Measurements from ENCODE around the gene EN2. TPM values are rescaled to one million over a fixed set of nuclear protein-coding genes. Genes with fewer than 3 reads are reported as not detected.

The EN2 gene
- total and polyA plus RNA-seq, 12 donors: 0.07 to 0.42 (median 0.13) TPM; not detected in 3

DNA sequence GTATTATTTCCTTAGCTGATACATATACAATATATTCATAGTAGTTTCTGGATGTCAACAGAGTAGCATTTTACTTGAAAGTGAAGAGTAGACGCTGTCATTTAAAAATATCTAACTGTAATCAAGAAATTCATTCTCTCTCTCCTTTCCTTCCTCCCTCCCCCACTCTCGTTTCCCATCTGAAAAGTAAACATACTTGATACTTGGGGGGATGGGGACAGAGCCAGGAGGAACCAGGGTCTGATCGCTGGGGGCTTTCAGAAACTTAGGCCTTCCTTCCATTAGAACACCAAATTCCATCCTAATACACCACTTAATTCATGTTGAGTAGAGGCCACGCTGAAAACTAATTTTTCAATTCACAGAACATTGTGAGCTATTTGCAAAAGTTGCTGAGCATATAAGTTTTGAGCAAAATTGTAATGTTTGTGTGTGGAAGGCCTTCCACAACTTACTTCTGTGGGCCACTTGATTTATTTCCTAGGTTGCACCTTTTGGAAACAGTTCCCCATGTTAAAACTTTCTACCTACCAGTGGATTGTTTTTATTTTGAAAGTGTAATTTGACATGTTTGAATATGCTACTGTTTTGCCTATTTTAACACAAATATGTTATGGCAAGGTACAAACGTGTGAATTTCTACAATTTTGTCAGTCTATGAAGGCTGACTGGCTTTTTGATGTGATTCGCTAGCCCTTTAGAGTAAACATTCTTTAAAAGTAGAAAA, 53.2 kb downstream of the EN2 start:
- H3K27me3 ChIP-seq: peaks cover 59% of the 10 kb centered on the region
- H3K36me3 ChIP-seq (replicated peaks in 1 of 2): no peaks in the 10 kb centered on the region
- no peak for DNase-seq
- H3K4me1 ChIP-seq (replicated peaks in 1 of 2): no peaks in the 10 kb centered on the region
- H3K9me3 ChIP-seq (replicated peaks in 1 of 3): no peaks in the 10 kb centered on the region
- H3K27ac ChIP-seq: no peak overlapping the region
- TF ChIP-seq POLR2A (IDR thresholded peaks at IDR 0.05): no peak
- TF ChIP-seq, protein P1, sequence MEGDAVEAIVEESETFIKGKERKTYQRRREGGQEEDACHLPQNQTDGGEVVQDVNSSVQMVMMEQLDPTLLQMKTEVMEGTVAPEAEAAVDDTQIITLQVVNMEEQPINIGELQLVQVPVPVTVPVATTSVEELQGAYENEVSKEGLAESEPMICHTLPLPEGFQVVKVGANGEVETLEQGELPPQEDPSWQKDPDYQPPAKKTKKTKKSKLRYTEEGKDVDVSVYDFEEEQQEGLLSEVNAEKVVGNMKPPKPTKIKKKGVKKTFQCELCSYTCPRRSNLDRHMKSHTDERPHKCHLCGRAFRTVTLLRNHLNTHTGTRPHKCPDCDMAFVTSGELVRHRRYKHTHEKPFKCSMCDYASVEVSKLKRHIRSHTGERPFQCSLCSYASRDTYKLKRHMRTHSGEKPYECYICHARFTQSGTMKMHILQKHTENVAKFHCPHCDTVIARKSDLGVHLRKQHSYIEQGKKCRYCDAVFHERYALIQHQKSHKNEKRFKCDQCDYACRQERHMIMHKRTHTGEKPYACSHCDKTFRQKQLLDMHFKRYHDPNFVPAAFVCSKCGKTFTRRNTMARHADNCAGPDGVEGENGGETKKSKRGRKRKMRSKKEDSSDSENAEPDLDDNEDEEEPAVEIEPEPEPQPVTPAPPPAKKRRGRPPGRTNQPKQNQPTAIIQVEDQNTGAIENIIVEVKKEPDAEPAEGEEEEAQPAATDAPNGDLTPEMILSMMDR (IDR thresholded peaks at IDR 0.05): no peak
- intact Hi-C loops (cut with DNase I): no loop called here
- H3K4me3 ChIP-seq: no peak overlapping the region
- 8 to 17% (median 12%) methylated on average over 6 of the region's 6 CpGs for WGBS, 4 donors

DNA sequence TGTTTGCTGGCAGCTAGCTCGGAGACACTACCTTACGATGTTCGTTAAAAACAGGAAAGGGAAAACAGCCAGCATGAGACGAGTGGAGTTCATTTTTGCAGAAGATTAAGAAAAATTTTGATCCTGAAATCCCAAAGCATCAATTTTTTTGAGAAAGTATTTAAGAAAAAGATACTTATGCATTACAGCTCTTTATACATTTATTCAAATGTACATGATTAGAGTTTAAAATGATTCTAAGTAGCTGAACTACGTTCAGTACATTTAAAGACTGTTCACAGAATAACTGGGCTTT, 53.7 kb downstream of the EN2 start:
- no peak for TF ChIP-seq POLR2A (IDR thresholded peaks at IDR 0.05)
- TF ChIP-seq, protein P1 (IDR thresholded peaks at IDR 0.05): no peak
- intact Hi-C loops (cut with DNase I): no loop called here
- Histone ChIP-seq H3K9me3 (replicated peaks in 1 of 3) (no peaks in the 10 kb centered on the region), H3K27me3 (peaks cover 57% of the 10 kb centered on the region), H3K4me3 (no peak overlapping the region), H3K36me3 (replicated peaks in 1 of 2) (no peaks in the 10 kb centered on the region), H3K27ac (no peak overlapping the region), H3K4me1 (replicated peaks in 1 of 2) (no peaks in the 10 kb centered on the region)
- 26 to 32% (median 29%) methylated on average over 5 of the region's 5 CpGs for WGBS, 4 donors
- DNase-seq: no peak

DNA sequence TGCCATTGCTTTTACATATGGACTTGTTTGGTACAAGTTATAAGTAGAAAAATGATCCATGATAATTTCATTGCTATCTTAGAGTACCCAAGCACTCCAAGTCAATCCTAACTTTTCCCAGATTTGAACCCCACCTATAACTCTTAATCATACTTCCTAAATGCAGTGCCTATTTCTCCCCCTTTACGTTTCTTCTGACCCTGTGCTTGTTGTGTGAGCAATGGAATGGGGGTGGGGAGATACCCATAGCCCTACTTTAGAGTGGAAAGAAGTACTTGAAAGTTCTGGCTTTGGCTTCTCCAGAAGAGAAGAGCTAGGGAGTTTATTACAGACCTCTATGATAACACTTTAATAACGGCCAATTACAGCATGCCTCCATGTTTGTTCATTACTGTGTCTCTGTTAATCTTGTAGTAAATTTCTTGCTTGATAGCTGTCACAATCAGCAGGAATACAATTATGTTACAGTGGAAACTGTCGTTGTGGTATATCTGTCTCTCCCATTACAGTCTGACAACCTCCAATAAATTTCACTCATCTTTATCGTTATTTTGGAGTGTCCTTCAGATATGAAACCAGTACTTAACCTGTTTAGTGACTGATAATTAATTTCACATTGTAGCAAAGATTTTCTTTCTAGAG, 54.4 kb downstream of the EN2 start:
- Histone ChIP-seq H3K4me3 (no peak overlapping the region), H3K27ac (no peak overlapping the region), H3K4me1 (replicated peaks in 1 of 2) (no peaks in the 10 kb centered on the region), H3K36me3 (replicated peaks in 1 of 2) (no peaks in the 10 kb centered on the region), H3K27me3 (peaks cover 52% of the 10 kb centered on the region), H3K9me3 (replicated peaks in 1 of 3) (no peaks in the 10 kb centered on the region)
- no peak for TF ChIP-seq POLR2A (IDR thresholded peaks at IDR 0.05)
- TF ChIP-seq, protein P1 (IDR thresholded peaks at IDR 0.05): no peak
- 22 to 30% (median 22%) methylated on average over 4 of the region's 4 CpGs for WGBS, 4 donors
- intact Hi-C loops (cut with DNase I): no loop called here
- no peak for DNase-seq

DNA sequence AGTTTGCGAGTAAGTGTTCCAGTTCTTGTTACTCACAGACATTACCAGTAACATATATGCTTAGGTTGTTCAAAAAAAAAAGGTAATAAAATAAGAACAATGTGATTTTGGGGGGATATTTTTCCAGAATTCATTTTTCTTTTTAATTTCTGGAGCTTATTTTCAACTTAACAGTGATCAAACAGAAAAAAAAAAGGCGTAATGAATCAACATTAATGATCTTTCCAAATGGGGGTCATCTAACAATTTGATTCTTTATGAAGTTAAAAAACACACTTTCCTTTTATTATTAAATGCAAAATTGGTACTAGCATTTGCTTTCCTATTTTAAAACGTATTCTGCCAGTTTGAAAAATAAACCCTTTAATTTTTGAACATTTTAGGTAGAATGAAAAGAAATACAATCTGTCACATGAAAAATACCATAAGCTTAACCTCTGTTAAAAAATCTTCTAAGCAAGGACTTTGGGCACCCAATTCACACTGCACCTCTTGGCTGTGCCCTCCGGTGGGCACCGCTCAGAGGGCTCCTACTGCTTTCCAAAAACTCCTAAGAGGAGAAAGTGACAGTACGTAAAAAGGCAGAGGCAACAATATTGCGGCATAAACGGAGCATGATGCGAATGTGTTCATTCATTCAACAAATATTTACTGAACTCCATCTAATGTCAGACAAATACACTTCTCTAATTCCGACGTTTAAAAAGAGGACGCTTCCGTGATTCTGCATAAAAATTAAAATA, 55.8 kb downstream of the EN2 start:
- no peaks in the 10 kb centered on the region for H3K4me1 ChIP-seq (replicated peaks in 1 of 2)
- 64 to 80% (median 70%) methylated on average over 13 of the region's 13 CpGs for WGBS, 4 donors
- H3K27me3 ChIP-seq: peaks cover 38% of the 10 kb centered on the region
- TF ChIP-seq, protein P1 (IDR thresholded peaks at IDR 0.05): no peak
- TF ChIP-seq POLR2A (IDR thresholded peaks at IDR 0.05): no peak
- no peak overlapping the region for H3K27ac ChIP-seq
- intact Hi-C loops (cut with DNase I): no loop called here
- H3K36me3 ChIP-seq (replicated peaks in 1 of 2): no peaks in the 10 kb centered on the region
- DNase-seq: no peak
- no peaks in the 10 kb centered on the region for H3K9me3 ChIP-seq (replicated peaks in 1 of 3)
- H3K4me3 ChIP-seq: no peak overlapping the region

Data from adrenal gland (tissue), 12 donors.